IMR-90 (cell line): ENCODE data around the gene TTF1. TPM values are rescaled to one million over a fixed set of nuclear protein-coding genes. Genes with fewer than 3 reads are reported as not detected.

ENCODE experiments used
- ATAC-seq: fragments of 200-7000 bp; cut with Tn5 transposase; 2 replicates; pipeline ENCODE4 v1.9.1; 2020; ENCODE audit warnings: low read depth, mild to moderate bottlenecking, moderate library complexity
- BruUV-seq: library from RNA; stranded (reverse); fragments of 400-500 nt; replicated peaks from 2 replicates; lab custom pipeline; 2021; lab: Mats Ljungman, UMichigan
- CTCF ChIA-PET: fragments of 300-600 bp; formaldehyde crosslinking; extraction: SDS; loops from one replicate; lab custom pipeline; 2021; ENCODE audit warnings: antibody characterized with exemption; lab: Yijun Ruan, JAX
- POLR2A ChIA-PET: fragments of 300-600 bp; sonication (Branson Sonifier 250); formaldehyde crosslinking; loops from one replicate; lab custom pipeline; 2022; ENCODE audit warnings: antibody characterized with exemption; ENCODE audit not compliant: unreplicated experiment; lab: Charles Lee
- DNase-seq: peaks from one replicate; pipeline ENCODE4 v3.0.0; 2013
- H2AFZ ChIP-seq: replicated peaks from 2 replicates; pipeline ENCODE3; 2013; ENCODE audit warnings: low read length, mild to moderate bottlenecking; ENCODE audit not compliant: poor library complexity
- H2AK5ac ChIP-seq: 2 replicates; pipeline ENCODE4 v1.6.1; 2013; ENCODE audit warnings: low read depth, low read length, inconsistent platforms
- H2AK9ac ChIP-seq: replicated peaks from 2 replicates; pipeline ENCODE3; 2013; ENCODE audit warnings: mild to moderate bottlenecking, low read depth, low read length, moderate library complexity; ENCODE audit not compliant: poor library complexity
- H2BK120ac ChIP-seq: 2 replicates; pipeline ENCODE4 v1.6.1; 2013; ENCODE audit warnings: low read depth, low read length, inconsistent platforms
- H2BK15ac ChIP-seq: 3 replicates; pipeline ENCODE4 v1.6.1; 2013; ENCODE audit warnings: low read depth, low read length, inconsistent platforms
- H2BK20ac ChIP-seq: 2 replicates; pipeline ENCODE4 v1.6.1; 2013; ENCODE audit warnings: low read depth, mild to moderate bottlenecking, inconsistent platforms, low read length, moderate library complexity
- H2BK5ac ChIP-seq: 2 replicates; pipeline ENCODE4 v1.6.1; 2013; ENCODE audit warnings: mild to moderate bottlenecking, low read depth, low read length, inconsistent platforms; ENCODE audit not compliant: poor library complexity, severe bottlenecking
- H3K14ac ChIP-seq: replicated peaks from 2 replicates; pipeline ENCODE4 v1.6.1; 2013; ENCODE audit warnings: low read depth, low read length, inconsistent platforms
- H3K18ac ChIP-seq: 2 replicates; pipeline ENCODE4 v1.6.1; 2013; ENCODE audit warnings: low read depth, low read length, control low read depth
- H3K23ac ChIP-seq: 2 replicates; pipeline ENCODE4 v1.6.1; 2013; ENCODE audit warnings: low read depth, low read length, inconsistent platforms
- H3K27ac ChIP-seq: 2 replicates; pipeline ENCODE4 v1.5.1; 2013; ENCODE audit warnings: mild to moderate bottlenecking, control low read depth, low read length; ENCODE audit not compliant: insufficient read depth
- H3K27me3 ChIP-seq: 2 replicates; pipeline ENCODE4 v1.6.1; 2013; ENCODE audit warnings: low read length; ENCODE audit not compliant: control insufficient read depth, insufficient read depth
- H3K36me3 ChIP-seq: 2 replicates; pipeline ENCODE4 v1.6.1; 2013; ENCODE audit warnings: low read length, mixed read lengths; ENCODE audit not compliant: control insufficient read depth, insufficient read depth
- H3K4ac ChIP-seq: 2 replicates; pipeline ENCODE4 v1.6.1; 2013; ENCODE audit warnings: low read depth, low read length, inconsistent platforms
- H3K4me1 ChIP-seq: 2 replicates; pipeline ENCODE4 v1.6.1; 2013; ENCODE audit warnings: low read length, mixed read lengths; ENCODE audit not compliant: control insufficient read depth, insufficient read depth
- H3K4me2 ChIP-seq: 2 replicates; pipeline ENCODE4 v1.6.1; 2013; ENCODE audit warnings: low read depth, mild to moderate bottlenecking, control low read depth, low read length, moderate library complexity
- H3K4me3 ChIP-seq: 2 replicates; pipeline ENCODE4 v1.5.1; 2013; ENCODE audit warnings: low read depth, mild to moderate bottlenecking, control low read depth, low read length, moderate library complexity; ENCODE audit not compliant: insufficient read depth
- H3K56ac ChIP-seq: 2 replicates; pipeline ENCODE4 v1.6.1; 2013; ENCODE audit warnings: low read length, inconsistent platforms; ENCODE audit not compliant: insufficient read depth; ENCODE audit errors: extremely low read depth
- H3K79me1 ChIP-seq, 2 experiments: 2 replicates each; pipeline ENCODE4 v1.6.1; 2013; ENCODE audit warnings: low read length in 2 of 2, inconsistent platforms in 1 of 2, low read depth in 1 of 2
- H3K9ac ChIP-seq: 2 replicates; pipeline ENCODE4 v1.6.1; 2013; ENCODE audit warnings: low read depth, low read length, control low read depth
- H3K9me1 ChIP-seq: 2 replicates; pipeline ENCODE4 v1.6.1; 2013; ENCODE audit warnings: low read length, inconsistent platforms; ENCODE audit not compliant: insufficient read depth
- H3K9me3 ChIP-seq: 2 replicates; pipeline ENCODE4 v1.6.1; 2013; ENCODE audit warnings: low read length; ENCODE audit not compliant: control insufficient read depth, insufficient read depth
- H4K20me1 ChIP-seq: 2 replicates; pipeline ENCODE4 v1.6.1; 2013; ENCODE audit warnings: low read length, inconsistent platforms; ENCODE audit not compliant: insufficient read depth
- H4K5ac ChIP-seq: 2 replicates; pipeline ENCODE4 v1.6.1; 2013; ENCODE audit warnings: mild to moderate bottlenecking, low read depth, low read length, control low read depth
- H4K8ac ChIP-seq, 2 experiments: 2 replicates each; pipeline ENCODE4 v1.6.1; 2013; ENCODE audit warnings: low read depth in 2 of 2, low read length in 2 of 2, control low read depth in 1 of 2, inconsistent platforms in 1 of 2
- H4K91ac ChIP-seq: 2 replicates; pipeline ENCODE4 v1.6.1; 2013; ENCODE audit warnings: low read depth, low read length, inconsistent platforms; ENCODE audit not compliant: insufficient read depth
- FOS ChIP-seq: fragments of 150-350 bp; IDR thresholded peaks from 2 replicates; pipeline ENCODE4 v1.6.1; 2016; ENCODE audit warnings: low read depth, low read length
- MAZ ChIP-seq: IDR thresholded peaks from 2 replicates; pipeline ENCODE4 v1.6.1; 2012; ENCODE audit warnings: low read depth, mild to moderate bottlenecking, low read length, improper control_type of control experiment, moderate library complexity, borderline replicate concordance
- NFE2L2 ChIP-seq: fragments of 150-350 bp; IDR thresholded peaks from 2 replicates; pipeline ENCODE4 v1.6.1; 2016; ENCODE audit warnings: low read depth, mild to moderate bottlenecking, low read length
- POLR2A ChIP-seq: IDR thresholded peaks from 2 replicates; pipeline ENCODE4 v1.6.1; 2012; ENCODE audit warnings: mild to moderate bottlenecking, low read depth, low read length
- RCOR1 ChIP-seq: IDR thresholded peaks from 2 replicates; pipeline ENCODE4 v1.6.1; 2012; ENCODE audit warnings: mild to moderate bottlenecking, low read length, improper control_type of control experiment; ENCODE audit not compliant: insufficient replicate concordance
- RFX5 ChIP-seq: IDR thresholded peaks from 2 replicates; pipeline ENCODE4 v1.8.0; 2012; ENCODE audit warnings: low read depth, mild to moderate bottlenecking, low read length, moderate library complexity
- SMC3 ChIP-seq: fragments of 150-350 bp; IDR thresholded peaks from 2 replicates; pipeline ENCODE4 v1.6.1; 2016; ENCODE audit warnings: low read depth, mild to moderate bottlenecking, antibody characterized with exemption, low read length, moderate library complexity
- WGBS, 2 experiments: methylation state at CpG; one replicate each; pipeline versions ENCODE4 v1.1.5 to v1.1.7; 2013; ENCODE audit warnings: missing lambda C conversion rate in 2 of 2; ENCODE audit not compliant: insufficient read length in 1 of 2; ENCODE audit errors: extremely low coverage in 2 of 2; 5-methylcytosine and 5-hydroxymethylcytosine counted together
- dilution Hi-C: fragments of 300-500 bp; cut with HindIII; formaldehyde crosslinking; loops from one replicate; pipeline ENCODE4 v1.14.3; 2018; ENCODE audit warnings: low sequenced_read_pairs; ENCODE audit not compliant: unreplicated experiment
- in situ Hi-C: fragments of 300-500 bp; cut with MboI; formaldehyde crosslinking; loops from 3 replicates; pipeline ENCODE4 v1.14.3; 2019; ENCODE audit warnings: low sequenced_read_pairs, inconsistent platforms, mixed read lengths
- intact Hi-C: fragments of 100-400 bp; cut with micrococcal nuclease; formaldehyde crosslinking; loops from 2 replicates; pipeline ENCODE4 v1.10.0; 2022
- polyA plus RNA-seq, 3 experiments: library from polyadenylated mRNA; depleted of rRNA; stranded (reverse); fragments of >200 nt; gene quantifications; 2 replicates each; pipeline ENCODE4 v1.2.3, GENCODE V29; 2012; ENCODE audit warnings: low replicate concordance in 1 of 3
- total RNA-seq: library from RNA; depleted of rRNA; stranded (reverse); fragments of >200 nt; gene quantifications from 2 replicates; pipeline ENCODE4 v1.2.3, GENCODE V29; 2012

TTF1 gene
- total and polyA plus RNA-seq, 2 of the 4 experiments (the other 2 are of a cell fraction): 6.5 to 12.0 TPM

- in situ Hi-C loops: no loop called here
- Histone ChIP-seq H2BK15ac (no peak overlapping the region), H2BK5ac (no peak overlapping the region), H3K4me1 (no peaks in the 10 kb centered on the region), H3K9ac (no peak overlapping the region), H3K27ac (no peak overlapping the region), H2AK5ac (no peak overlapping the region), H3K56ac (no peak overlapping the region), H4K5ac (no peak overlapping the region), H3K14ac (no peak overlapping the region), H3K9me1 (no peaks in the 10 kb centered on the region), H4K8ac (no peak overlapping the region), H2AK9ac (no peak overlapping the region), H3K4me2 (no peak overlapping the region), H4K91ac (no peak overlapping the region), H3K9me3 (no peaks in the 10 kb centered on the region), H2AFZ (no peak overlapping the region), H4K20me1 (no peaks in the 10 kb centered on the region), H3K4ac (no peak overlapping the region), H3K27me3 (no peaks in the 10 kb centered on the region), H3K36me3 (peaks cover 61% of the 10 kb centered on the region), H3K18ac (no peak overlapping the region), H3K79me1 (no peaks in the 10 kb centered on the region; a peak in 1 of 4 replicates), H3K4me3 (no peak overlapping the region), H3K23ac (no peak overlapping the region), H2BK20ac (no peak overlapping the region), H2BK120ac (no peak overlapping the region)
- CTCF ChIA-PET: no interaction called here
- dilution Hi-C loops: no loop called here
- no TSS peak for BruUV-seq
- POLR2A ChIA-PET: no interaction called here
- ATAC-seq (no peak), DNase-seq (no peak)
- WGBS, 2 experiments: 100% methylated on average over 3 of the region's 11 CpGs; no CpG with 5 or more reads in 1 of the 2 experiments
- intact Hi-C loops: loop anchor here (10.0 kb wide), 1 partner anchor 61 kb away; no protein-coding TSS in a partner anchor
- TF ChIP-seq SMC3 (no peak), RCOR1 (no peak), POLR2A (no peak), RFX5 (no peak), FOS (no peak), MAZ (no peak), NFE2L2 (no peak)
Observed at GRCh38 chr9:132395560-132395959, 11.1 kb downstream of the TTF1 start.
